CD14-positive monocyte (primary cell): Measurements from ENCODE around the gene CAPN13. TPM values are rescaled to one million over a fixed set of nuclear protein-coding genes. Genes with fewer than 3 reads are reported as not detected.
A peak's percentile ranks its signal among the peaks of the same experiment; 100 is the strongest.

Source experiments
- DNase-seq, 3 donors: peaks; one replicate each; pipeline ENCODE4 v3.0.0-alpha.2; 2011 to 2022
- H2AFZ ChIP-seq: 2 replicates; pipeline ENCODE4 v1.6.0; 2012; ENCODE audit warnings: mild to moderate bottlenecking, low read depth, low read length, inconsistent platforms; ENCODE audit not compliant: insufficient read depth, poor library complexity, severe bottlenecking
- H3K27ac ChIP-seq, 2 donors: 1 replicate in 1 of 2; 2 replicates in 1 of 2; pipeline ENCODE4 v1.5.1; 2012 to 2013; ENCODE audit warnings: low read length in 2 of 2, control low read depth in 1 of 2, inconsistent platforms in 1 of 2, low read depth in 1 of 2, mild to moderate bottlenecking in 1 of 2
- H3K27me3 ChIP-seq, 2 donors: one replicate each; pipeline versions ENCODE4 v1.6.0 to v1.6.1; 2011 to 2013; ENCODE audit warnings: low read length in 2 of 2; ENCODE audit not compliant: control insufficient read depth in 2 of 2, insufficient read depth in 2 of 2
- H3K36me3 ChIP-seq, 2 donors: replicated peaks in 1 of 2; 1 replicate in 1 of 2; 2 replicates in 1 of 2; pipeline versions ENCODE4 v1.5.1 to v1.6.1; 2012 to 2013; ENCODE audit warnings: low read length in 2 of 2, control low read depth in 1 of 2, inconsistent platforms in 1 of 2, mild to moderate bottlenecking in 1 of 2; ENCODE audit not compliant: insufficient read depth in 2 of 2, control insufficient read depth in 1 of 2
- H3K4me1 ChIP-seq, 2 donors: 1 replicate in 1 of 2; 2 replicates in 1 of 2; pipeline versions ENCODE4 v1.5.1 to v1.6.1; 2012 to 2013; ENCODE audit warnings: low read length in 2 of 2, control low read depth in 1 of 2, inconsistent platforms in 1 of 2, mild to moderate bottlenecking in 1 of 2, moderate library complexity in 1 of 2; ENCODE audit not compliant: insufficient read depth in 2 of 2, control insufficient read depth in 1 of 2
- H3K4me2 ChIP-seq: replicated peaks from 2 replicates; pipeline ENCODE3; 2012; ENCODE audit warnings: low read length, moderate library complexity, mild to moderate bottlenecking; ENCODE audit not compliant: poor library complexity, severe bottlenecking; ENCODE audit errors: extremely low read depth
- H3K4me3 ChIP-seq, 3 experiments: fragments of 200-600 bp in 1 of 3; sonication (generic) in 1 of 3; replicated peaks in 1 of 3; 1 replicate in 2 of 3; 2 replicates in 1 of 3; pipeline ENCODE4 v1.5.1; 2011 to 2013; ENCODE audit warnings: low read length in 3 of 3, mild to moderate bottlenecking in 3 of 3, control low read depth in 2 of 3, low read depth in 2 of 3, inconsistent platforms in 1 of 3, moderate library complexity in 1 of 3
- H3K79me2 ChIP-seq: 2 replicates; pipeline ENCODE4 v1.6.0; 2012; ENCODE audit warnings: mild to moderate bottlenecking, control low read depth, inconsistent platforms, low read length, moderate library complexity; ENCODE audit not compliant: insufficient read depth
- H3K9ac ChIP-seq: 2 replicates; pipeline ENCODE4 v1.6.0; 2017; ENCODE audit warnings: low read length, mild to moderate bottlenecking; ENCODE audit not compliant: insufficient read depth, poor library complexity, severe bottlenecking
- H3K9me3 ChIP-seq, 2 donors: replicated peaks in 1 of 2; 1 replicate in 1 of 2; 2 replicates in 1 of 2; pipeline versions ENCODE4 v1.5.1 to v1.6.1; 2012 to 2013; ENCODE audit warnings: low read length in 2 of 2, control low read depth in 1 of 2; ENCODE audit not compliant: control insufficient read depth in 1 of 2, insufficient read depth in 1 of 2
- H4K20me1 ChIP-seq: 2 replicates; pipeline ENCODE4 v1.6.0; 2012; ENCODE audit warnings: mild to moderate bottlenecking, low read length, control low read depth, moderate library complexity; ENCODE audit not compliant: insufficient read depth
- H3K27ac Mint-ChIP-seq, 7 donors: one replicate each; pipeline ENCODE4 v1.8.0; 2020; ENCODE audit warnings: mild to moderate bottlenecking in 7 of 7, mixed read lengths in 7 of 7, moderate library complexity in 6 of 7, inconsistent platforms in 2 of 7
- H3K27me3 Mint-ChIP-seq, 3 donors: one replicate each; pipeline ENCODE4 v1.8.0; 2021 to 2022; ENCODE audit warnings: low read depth in 3 of 3, mild to moderate bottlenecking in 3 of 3, mixed read lengths in 3 of 3, moderate library complexity in 3 of 3, inconsistent platforms in 1 of 3
- H3K36me3 Mint-ChIP-seq, 2 donors: one replicate each; pipeline ENCODE4 v1.8.0; 2020; ENCODE audit warnings: mixed read lengths in 2 of 2, inconsistent platforms in 1 of 2, mild to moderate bottlenecking in 1 of 2
- H3K4me1 Mint-ChIP-seq: one replicate; pipeline ENCODE4 v1.8.0; 2020; ENCODE audit warnings: mild to moderate bottlenecking, mixed read lengths
- H3K4me3 Mint-ChIP-seq, 2 donors: one replicate each; pipeline ENCODE4 v1.8.0; 2020; ENCODE audit warnings: mild to moderate bottlenecking in 2 of 2, mixed read lengths in 2 of 2, moderate library complexity in 1 of 2
- H3K9me3 Mint-ChIP-seq, 7 donors: one replicate each; pipeline ENCODE4 v1.8.0; 2020 to 2022; ENCODE audit warnings: mixed read lengths in 7 of 7, mild to moderate bottlenecking in 6 of 7, moderate library complexity in 6 of 7, inconsistent platforms in 2 of 7
- WGBS: methylation state at CpG from one replicate; pipeline ENCODE4 v1.1.5; 2013; ENCODE audit warnings: missing lambda C conversion rate; ENCODE audit not compliant: insufficient coverage; 5-methylcytosine and 5-hydroxymethylcytosine counted together
- intact Hi-C, 2 donors: fragments of 100-400 bp; cut with micrococcal nuclease; formaldehyde crosslinking; loops; one replicate each; pipeline versions ENCODE4 v1.15.0 to v1.15.1; 2023
- polyA plus RNA-seq, 3 donors: library from polyadenylated mRNA; depleted of rRNA in 1 of 3; unstranded in 2 of 3; stranded (reverse) in 1 of 3; fragments of 300-500 nt in 2 of 3; fragments of >200 nt in 1 of 3; fragmentation: Illumina TruSeq in 2 of 3; gene quantifications; 1 replicate in 2 of 3; 2 replicates in 1 of 3; pipeline ENCODE4 v1.2.3, GENCODE V29; 2012 to 2021
- TF ChIP-seq, protein P1 (sequence below): fragments of 200-600 bp; IDR thresholded peaks from one replicate; pipeline ENCODE4 v1.8.0; 2022; ENCODE audit warnings: antibody characterized with exemption, mild to moderate bottlenecking

The CAPN13 gene
- polyA plus RNA-seq, 3 donors: not detected

DNA sequence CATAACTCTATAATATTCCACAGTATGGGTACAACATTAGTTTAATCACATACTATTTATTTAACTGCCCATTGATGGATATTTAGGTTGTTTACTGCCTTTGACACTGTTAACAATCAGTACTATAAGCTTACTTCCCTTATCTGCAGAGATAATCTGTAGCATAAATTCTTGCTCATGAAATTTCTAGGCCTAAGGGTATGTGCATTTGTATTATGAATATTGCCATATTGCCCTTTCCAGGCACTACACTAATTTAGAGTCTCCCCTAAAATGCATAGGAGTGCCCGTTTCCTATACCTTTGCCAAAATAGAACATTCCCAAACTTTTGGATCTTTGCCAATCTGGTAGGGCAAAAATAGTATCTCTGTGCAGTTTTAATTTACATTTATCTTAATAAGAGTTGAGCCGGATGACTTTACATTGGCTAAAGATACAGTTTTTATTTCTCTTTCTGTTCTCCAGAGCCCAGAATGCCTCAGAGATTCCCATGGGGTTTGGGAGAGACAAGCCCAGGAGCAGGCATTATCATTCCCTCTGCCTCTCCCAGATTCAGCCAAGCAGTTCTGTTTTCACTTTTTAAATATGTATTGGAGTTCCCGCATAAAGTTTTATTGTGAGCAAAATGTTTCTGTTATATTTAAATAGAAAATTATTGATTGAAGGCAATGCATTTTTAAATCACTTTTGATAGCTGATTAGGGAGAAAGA lies 102.8 kb downstream of the CAPN13 start:
- H4K20me1 ChIP-seq: no peaks in the 10 kb centered on the region
- no peak overlapping the region for H3K27ac ChIP-seq
- intact Hi-C loops: loop anchor here (5.0 kb wide), 2 partner anchors 497 to 537 kb away; no protein-coding TSS in a partner anchor
- H3K4me1 Mint-ChIP-seq: peaks cover 21% of the 10 kb centered on the region
- H3K9ac ChIP-seq: no peak overlapping the region
- H3K9me3 ChIP-seq: peaks cover 5 to 19% of the 10 kb centered on the region in 2 donors
- no peak for DNase-seq
- no peaks in the 10 kb centered on the region for H3K27me3 ChIP-seq
- H3K4me1 ChIP-seq: peaks cover 12 to 17% of the 10 kb centered on the region in 2 donors
- TF ChIP-seq, protein P1, sequence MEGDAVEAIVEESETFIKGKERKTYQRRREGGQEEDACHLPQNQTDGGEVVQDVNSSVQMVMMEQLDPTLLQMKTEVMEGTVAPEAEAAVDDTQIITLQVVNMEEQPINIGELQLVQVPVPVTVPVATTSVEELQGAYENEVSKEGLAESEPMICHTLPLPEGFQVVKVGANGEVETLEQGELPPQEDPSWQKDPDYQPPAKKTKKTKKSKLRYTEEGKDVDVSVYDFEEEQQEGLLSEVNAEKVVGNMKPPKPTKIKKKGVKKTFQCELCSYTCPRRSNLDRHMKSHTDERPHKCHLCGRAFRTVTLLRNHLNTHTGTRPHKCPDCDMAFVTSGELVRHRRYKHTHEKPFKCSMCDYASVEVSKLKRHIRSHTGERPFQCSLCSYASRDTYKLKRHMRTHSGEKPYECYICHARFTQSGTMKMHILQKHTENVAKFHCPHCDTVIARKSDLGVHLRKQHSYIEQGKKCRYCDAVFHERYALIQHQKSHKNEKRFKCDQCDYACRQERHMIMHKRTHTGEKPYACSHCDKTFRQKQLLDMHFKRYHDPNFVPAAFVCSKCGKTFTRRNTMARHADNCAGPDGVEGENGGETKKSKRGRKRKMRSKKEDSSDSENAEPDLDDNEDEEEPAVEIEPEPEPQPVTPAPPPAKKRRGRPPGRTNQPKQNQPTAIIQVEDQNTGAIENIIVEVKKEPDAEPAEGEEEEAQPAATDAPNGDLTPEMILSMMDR: no peak
- peaks cover 8 to 27% (median 17%) of the 10 kb centered on the region in 7 donors for H3K9me3 Mint-ChIP-seq
- H3K27me3 Mint-ChIP-seq: peaks cover 0 to 5% (median 4%) of the 10 kb centered on the region in 3 donors
- no peak overlapping the region for H3K4me2 ChIP-seq
- H3K27ac Mint-ChIP-seq: peak overlapping the region in 1 of 7 donors; percentile 37
- H3K36me3 Mint-ChIP-seq: peaks cover 0 to 8% of the 10 kb centered on the region in 2 donors
- no peak overlapping the region for H3K4me3 ChIP-seq
- H2AFZ ChIP-seq: no peak overlapping the region
- H3K79me2 ChIP-seq: no peaks in the 10 kb centered on the region
- H3K4me3 Mint-ChIP-seq: no peak overlapping the region
- WGBS: no CpG with 5 or more reads among the region's 3 CpGs
- no peaks in the 10 kb centered on the region for H3K36me3 ChIP-seq

DNA sequence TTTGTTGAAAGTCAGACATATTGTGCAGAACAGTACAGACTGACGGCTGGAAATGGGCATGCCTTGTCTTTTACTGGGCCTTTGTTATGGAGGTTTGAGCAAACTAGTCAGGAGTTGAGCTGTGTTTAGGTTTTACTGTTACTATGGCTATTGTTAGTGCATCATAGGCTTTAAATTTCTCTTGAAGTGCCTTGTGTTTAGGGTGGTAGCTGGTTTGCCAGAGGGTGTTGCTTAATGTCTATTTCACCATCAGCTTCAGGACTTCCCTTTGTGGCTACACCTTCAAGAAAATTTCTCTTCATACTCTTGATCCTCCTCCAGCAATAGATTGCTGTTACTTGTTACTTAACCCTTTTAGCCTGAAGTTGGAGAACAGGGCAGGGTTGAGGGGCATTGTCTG lies 104.6 kb downstream of the CAPN13 start:
- H3K9ac ChIP-seq: no peak overlapping the region
- H3K4me3 ChIP-seq: no peak overlapping the region
- no peaks in the 10 kb centered on the region for H3K79me2 ChIP-seq
- H3K27ac ChIP-seq: peak overlapping the region in 1 of 2 donors; percentile 73
- peak overlapping the region; percentile 10 for H3K4me2 ChIP-seq
- no peaks in the 10 kb centered on the region for H3K27me3 ChIP-seq
- H3K36me3 Mint-ChIP-seq: peaks cover 0 to 8% of the 10 kb centered on the region in 2 donors
- peaks cover 21% of the 10 kb centered on the region for H3K4me1 Mint-ChIP-seq
- H3K9me3 Mint-ChIP-seq: peaks cover 12 to 31% (median 22%) of the 10 kb centered on the region in 7 donors
- intact Hi-C loops: no loop called here
- peak overlapping the region; percentile 41 for H2AFZ ChIP-seq
- peaks cover 12 to 17% of the 10 kb centered on the region in 2 donors for H3K4me1 ChIP-seq
- H3K27me3 Mint-ChIP-seq: peaks cover 0 to 4% (median 3%) of the 10 kb centered on the region in 3 donors
- H3K27ac Mint-ChIP-seq: peak overlapping the region; percentile 77 to 87 (median 82)
- H4K20me1 ChIP-seq: no peaks in the 10 kb centered on the region
- H3K36me3 ChIP-seq: no peaks in the 10 kb centered on the region
- DNase-seq: peak; percentile 55 to 70 (median 62)
- 75% methylated on average over 1 of the region's 1 CpG for WGBS
- TF ChIP-seq, protein P1: no peak
- peaks cover 7 to 19% of the 10 kb centered on the region in 2 donors for H3K9me3 ChIP-seq
- H3K4me3 Mint-ChIP-seq: no peak overlapping the region
